ENCODE measurements around the gene COL8A2.

COL8A2 gene

GRCh38 chr1:36135330-36135667 is 10.3 kb upstream of the COL8A2 start:
- FAIRE-seq, result no peak

GRCh38 chr1:36134505-36135329 is 9.7 kb upstream of the COL8A2 start:
- no peak for FAIRE-seq

- no peak for FAIRE-seq
Observed at GRCh38 chr1:36134031-36134430, 9.0 kb upstream of the COL8A2 start.

GRCh38 chr1:36133484-36133883 is 8.5 kb upstream of the COL8A2 start:
- FAIRE-seq, result no peak

- no peak for FAIRE-seq
Observed at GRCh38 chr1:36132029-36132428, 7.0 kb upstream of the COL8A2 start.

GRCh38 chr1:36128905-36129206 is 3.8 kb upstream of the COL8A2 start:
- no peak for FAIRE-seq

- FAIRE-seq, result no peak
Observed at GRCh38 chr1:36128126-36128904, 3.3 kb upstream of the COL8A2 start.

- FAIRE-seq, result no peak
Observed at GRCh38 chr1:36126797-36127500, 1.9 kb upstream of the COL8A2 start.

GRCh38 chr1:36126005-36126716 is 1.1 kb upstream of the COL8A2 start:
- no peak for FAIRE-seq

- no peak for FAIRE-seq
Observed at GRCh38 chr1:36124404-36125128, 456 bp downstream of the COL8A2 start.

- no peak for FAIRE-seq
Observed at GRCh38 chr1:36123356-36123755, 1.7 kb downstream of the COL8A2 start.

GRCh38 chr1:36122062-36123030 is 2.7 kb downstream of the COL8A2 start:
- FAIRE-seq, result no peak

GRCh38 chr1:36119456-36119855 is 5.6 kb downstream of the COL8A2 start:
- no peak for FAIRE-seq

GRCh38 chr1:36118447-36119204 is 6.4 kb downstream of the COL8A2 start:
- no peak for FAIRE-seq

- FAIRE-seq, result no peak
Observed at GRCh38 chr1:36116901-36117300, 8.1 kb downstream of the COL8A2 start.

GRCh38 chr1:36115931-36116330 is 9.1 kb downstream of the COL8A2 start:
- no peak for FAIRE-seq

GRCh38 chr1:36115200-36115669 is 9.8 kb downstream of the COL8A2 start:
- FAIRE-seq, result no peak

- no peak for FAIRE-seq
Observed at GRCh38 chr1:36114371-36114770, 10.7 kb downstream of the COL8A2 start.

- no peak for FAIRE-seq
Observed at GRCh38 chr1:36112823-36113222, 12.2 kb downstream of the COL8A2 start.

GRCh38 chr1:36111151-36111550 is 13.9 kb downstream of the COL8A2 start:
- no peak for FAIRE-seq

All from islet of Langerhans (tissue), 1 donor.